Colonic mucosa (tissue), 4 donors: ENCODE measurements around the gene CCL26. TPM values are rescaled to one million over a fixed set of nuclear protein-coding genes. Genes with fewer than 3 reads are reported as not detected.
"Not testable (repeated sequence)": the region's sequence is repeated elsewhere in the genome, so short reads cannot be mapped to it uniquely, and the experiment has no call there.

ENCODE experiments used
- DNase-seq: peaks from one replicate; pipeline ENCODE4 v3.0.0-alpha.2; 2020
- H3K27ac ChIP-seq: fragments of 200-600 bp; one replicate; pipeline ENCODE4 v1.8.0; 2021
- H3K27me3 ChIP-seq: fragments of 200-600 bp; one replicate; pipeline ENCODE4 v1.8.0; 2021
- H3K36me3 ChIP-seq: fragments of 200-600 bp; one replicate; pipeline ENCODE4 v1.8.0; 2021
- H3K4me1 ChIP-seq: fragments of 200-600 bp; one replicate; pipeline ENCODE4 v1.8.0; 2021; ENCODE audit warnings: mild to moderate bottlenecking
- H3K4me3 ChIP-seq: fragments of 200-600 bp; one replicate; pipeline ENCODE4 v1.8.0; 2021
- H3K9ac ChIP-seq, 2 donors: one replicate each; pipeline ENCODE4 v1.7.0; 2013; ENCODE audit warnings: control low read depth in 2 of 2, low read depth in 2 of 2, low read length in 2 of 2
- H3K9me3 ChIP-seq: fragments of 200-600 bp; one replicate; pipeline ENCODE4 v1.8.0; 2021
- intact Hi-C: fragments of 100-400 bp; cut with DNase I; formaldehyde crosslinking; loops from one replicate; pipeline ENCODE4 v1.14.1; 2022
- total RNA-seq, 2 donors: library from RNA; stranded (reverse); fragmentation: NEBNext Ultra II Directional in 1 of 2; extraction: Animal tissue kit (Norgen Biotek cat#: 25700) in 1 of 2; gene quantifications; one replicate each; pipeline ENCODE4 v1.2.1, GENCODE V29; 2021
- TF ChIP-seq, protein P1 (sequence below): fragments of 200-600 bp; IDR thresholded peaks from one replicate; pipeline ENCODE4 v1.8.0; 2022; ENCODE audit warnings: antibody characterized with exemption, mild to moderate bottlenecking
- donor health status: healthy.
- donor health status: DM: no; HTN: no; CAD: no.
- donor health status: DM: no; HTN: no; CAD: no.

Gene CCL26
- total RNA-seq, 2 donors from 2014 or later: 0.82 to 0.91 TPM

- H3K4me3 ChIP-seq: no peak overlapping the region
- peak; percentile 95 for DNase-seq
- no peaks in the 10 kb centered on the region for H3K9me3 ChIP-seq
- no peaks in the 10 kb centered on the region for H3K36me3 ChIP-seq
- TF ChIP-seq, protein P1, sequence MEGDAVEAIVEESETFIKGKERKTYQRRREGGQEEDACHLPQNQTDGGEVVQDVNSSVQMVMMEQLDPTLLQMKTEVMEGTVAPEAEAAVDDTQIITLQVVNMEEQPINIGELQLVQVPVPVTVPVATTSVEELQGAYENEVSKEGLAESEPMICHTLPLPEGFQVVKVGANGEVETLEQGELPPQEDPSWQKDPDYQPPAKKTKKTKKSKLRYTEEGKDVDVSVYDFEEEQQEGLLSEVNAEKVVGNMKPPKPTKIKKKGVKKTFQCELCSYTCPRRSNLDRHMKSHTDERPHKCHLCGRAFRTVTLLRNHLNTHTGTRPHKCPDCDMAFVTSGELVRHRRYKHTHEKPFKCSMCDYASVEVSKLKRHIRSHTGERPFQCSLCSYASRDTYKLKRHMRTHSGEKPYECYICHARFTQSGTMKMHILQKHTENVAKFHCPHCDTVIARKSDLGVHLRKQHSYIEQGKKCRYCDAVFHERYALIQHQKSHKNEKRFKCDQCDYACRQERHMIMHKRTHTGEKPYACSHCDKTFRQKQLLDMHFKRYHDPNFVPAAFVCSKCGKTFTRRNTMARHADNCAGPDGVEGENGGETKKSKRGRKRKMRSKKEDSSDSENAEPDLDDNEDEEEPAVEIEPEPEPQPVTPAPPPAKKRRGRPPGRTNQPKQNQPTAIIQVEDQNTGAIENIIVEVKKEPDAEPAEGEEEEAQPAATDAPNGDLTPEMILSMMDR: no peak
- H3K4me1 ChIP-seq: no peaks in the 10 kb centered on the region
- no peaks in the 10 kb centered on the region for H3K27me3 ChIP-seq
- H3K9ac ChIP-seq: peak overlapping the region in 1 of 2 donors; percentile 69
- peak overlapping the region; percentile 50 for H3K27ac ChIP-seq
- intact Hi-C loops: no loop called here
Observed at GRCh38 chr7:75727881-75728593, 44.0 kb downstream of the CCL26 start.

- H3K4me3 ChIP-seq, H3K27me3 ChIP-seq, H3K36me3 ChIP-seq, H3K4me1 ChIP-seq, H3K9me3 ChIP-seq, DNase-seq, intact Hi-C loops, H3K9ac ChIP-seq: not testable (repeated sequence)
- peak overlapping the region; percentile 50 for H3K27ac ChIP-seq
Observed at GRCh38 chr7:75727351-75727750, 44.7 kb downstream of the CCL26 start.

DNA sequence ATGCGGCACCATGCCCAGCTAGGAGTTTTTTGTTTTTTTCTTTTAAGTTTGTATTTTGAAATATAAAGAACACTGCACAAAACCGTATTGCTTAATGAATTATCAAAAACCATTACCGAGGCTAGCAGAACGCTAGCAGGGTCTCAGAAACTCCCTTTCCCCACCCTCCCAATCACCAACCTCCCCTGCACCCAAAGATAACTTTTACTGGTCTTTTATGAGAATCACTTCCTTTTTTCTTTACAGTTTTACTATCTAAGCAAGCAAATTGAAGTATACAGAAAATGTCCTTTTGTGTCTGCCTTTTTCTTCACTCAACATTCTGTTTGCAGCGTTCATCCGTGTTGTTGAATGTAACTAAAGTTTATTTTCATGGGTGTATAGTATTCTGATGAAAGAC, 46.7 kb downstream of the CCL26 start:
- no peak overlapping the region for H3K4me3 ChIP-seq
- H3K27me3 ChIP-seq: no peaks in the 10 kb centered on the region
- no peak for DNase-seq
- H3K36me3 ChIP-seq: no peaks in the 10 kb centered on the region
- no peaks in the 10 kb centered on the region for H3K4me1 ChIP-seq
- TF ChIP-seq, protein P1: no peak
- no peak overlapping the region for H3K9ac ChIP-seq
- H3K27ac ChIP-seq: no peak overlapping the region
- H3K9me3 ChIP-seq: no peaks in the 10 kb centered on the region
- intact Hi-C loops: no loop called here

- no peaks in the 10 kb centered on the region for H3K27me3 ChIP-seq
- TF ChIP-seq, protein P1: no peak
- intact Hi-C loops: no loop called here
- no peaks in the 10 kb centered on the region for H3K9me3 ChIP-seq
- H3K4me1 ChIP-seq: no peaks in the 10 kb centered on the region
- no peak overlapping the region for H3K9ac ChIP-seq
- H3K36me3 ChIP-seq: no peaks in the 10 kb centered on the region
- no peak overlapping the region for H3K27ac ChIP-seq
- DNase-seq: no peak
- H3K4me3 ChIP-seq: no peak overlapping the region
Observed at GRCh38 chr7:75723444-75723843, 48.6 kb downstream of the CCL26 start.

DNA sequence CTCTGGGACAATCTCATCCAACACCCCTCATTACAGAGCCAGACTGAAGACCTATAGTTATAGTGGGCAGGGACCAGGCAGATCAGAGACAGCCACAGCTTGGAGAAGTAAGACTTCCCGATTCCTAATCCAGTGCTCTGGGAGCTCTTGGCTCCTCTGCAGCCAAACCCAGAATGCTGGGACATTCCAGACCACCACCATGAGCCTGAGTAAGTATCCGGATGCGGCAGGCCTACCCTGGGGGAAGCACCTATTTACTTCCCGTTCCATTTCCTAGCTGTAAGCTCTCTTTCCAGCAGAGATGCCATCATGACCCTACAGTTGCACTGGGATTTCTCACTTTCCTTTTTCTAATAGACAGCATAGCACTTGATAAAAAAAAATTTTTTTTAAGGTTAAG, 49.6 kb downstream of the CCL26 start:
- H3K4me1 ChIP-seq: no peaks in the 10 kb centered on the region
- TF ChIP-seq, protein P1: no peak
- intact Hi-C loops: no loop called here
- no peaks in the 10 kb centered on the region for H3K9me3 ChIP-seq
- no peaks in the 10 kb centered on the region for H3K36me3 ChIP-seq
- no peaks in the 10 kb centered on the region for H3K27me3 ChIP-seq
- no peak for DNase-seq
- H3K4me3 ChIP-seq: no peak overlapping the region
- no peak overlapping the region for H3K27ac ChIP-seq
- H3K9ac ChIP-seq: no peak overlapping the region

- H3K4me3 ChIP-seq, H3K9me3 ChIP-seq, H3K4me1 ChIP-seq, intact Hi-C loops, H3K36me3 ChIP-seq, DNase-seq, H3K27me3 ChIP-seq, H3K27ac ChIP-seq, H3K9ac ChIP-seq: not testable (repeated sequence)
Observed at GRCh38 chr7:75721922-75722321, 50.1 kb downstream of the CCL26 start.
